ENCODE data around the gene ATP5F1E. TPM values are rescaled to one million over a fixed set of nuclear protein-coding genes. Genes with fewer than 3 reads are reported as not detected.

Gene ATP5F1E
- total RNA-seq, 1 experiment from 2014 or later, result 41.1 TPM

GRCh38 chr20:59050437-59050836 lies 18.3 kb upstream of the ATP5F1E start (continued):
- TF ChIP-seq HMGXB4 (CRISPR knock-in tag; IDR thresholded peaks at IDR 0.05), result no peak
- no peak for TF ChIP-seq ETV6 (CRISPR knock-in tag; IDR thresholded peaks at IDR 0.05)
- TF ChIP-seq, protein P1, sequence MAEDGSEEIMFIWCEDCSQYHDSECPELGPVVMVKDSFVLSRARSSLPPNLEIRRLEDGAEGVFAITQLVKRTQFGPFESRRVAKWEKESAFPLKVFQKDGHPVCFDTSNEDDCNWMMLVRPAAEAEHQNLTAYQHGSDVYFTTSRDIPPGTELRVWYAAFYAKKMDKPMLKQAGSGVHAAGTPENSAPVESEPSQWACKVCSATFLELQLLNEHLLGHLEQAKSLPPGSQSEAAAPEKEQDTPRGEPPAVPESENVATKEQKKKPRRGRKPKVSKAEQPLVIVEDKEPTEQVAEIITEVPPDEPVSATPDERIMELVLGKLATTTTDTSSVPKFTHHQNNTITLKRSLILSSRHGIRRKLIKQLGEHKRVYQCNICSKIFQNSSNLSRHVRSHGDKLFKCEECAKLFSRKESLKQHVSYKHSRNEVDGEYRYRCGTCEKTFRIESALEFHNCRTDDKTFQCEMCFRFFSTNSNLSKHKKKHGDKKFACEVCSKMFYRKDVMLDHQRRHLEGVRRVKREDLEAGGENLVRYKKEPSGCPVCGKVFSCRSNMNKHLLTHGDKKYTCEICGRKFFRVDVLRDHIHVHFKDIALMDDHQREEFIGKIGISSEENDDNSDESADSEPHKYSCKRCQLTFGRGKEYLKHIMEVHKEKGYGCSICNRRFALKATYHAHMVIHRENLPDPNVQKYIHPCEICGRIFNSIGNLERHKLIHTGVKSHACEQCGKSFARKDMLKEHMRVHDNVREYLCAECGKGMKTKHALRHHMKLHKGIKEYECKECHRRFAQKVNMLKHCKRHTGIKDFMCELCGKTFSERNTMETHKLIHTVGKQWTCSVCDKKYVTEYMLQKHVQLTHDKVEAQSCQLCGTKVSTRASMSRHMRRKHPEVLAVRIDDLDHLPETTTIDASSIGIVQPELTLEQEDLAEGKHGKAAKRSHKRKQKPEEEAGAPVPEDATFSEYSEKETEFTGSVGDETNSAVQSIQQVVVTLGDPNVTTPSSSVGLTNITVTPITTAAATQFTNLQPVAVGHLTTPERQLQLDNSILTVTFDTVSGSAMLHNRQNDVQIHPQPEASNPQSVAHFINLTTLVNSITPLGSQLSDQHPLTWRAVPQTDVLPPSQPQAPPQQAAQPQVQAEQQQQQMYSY (CRISPR knock-in tag; IDR thresholded peaks at IDR 0.05), result no peak
- TF ChIP-seq ZNF671 (CRISPR knock-in tag; IDR thresholded peaks at IDR 0.05), result no peak
- no peak for TF ChIP-seq ATF6 (CRISPR knock-in tag; IDR thresholded peaks at IDR 0.05)

GRCh38 chr20:59048681-59049030 lies 16.5 kb upstream of the ATP5F1E start:
- ChIA-PET POLR2A (no interaction called here), CTCF (no interaction called here)
- Mint-ChIP-seq H3K4me3 (no peak overlapping the region), H3K27me3 (ENCODE audit: low read depth) (peaks cover 49% of the 10 kb centered on the region), H3K27ac (no peak overlapping the region), H3K9me3 (no peaks in the 10 kb centered on the region), H3K36me3 (no peaks in the 10 kb centered on the region), H3K4me1 (no peaks in the 10 kb centered on the region)
- DNase-seq (ENCODE audit: low spot score) (no peak), ATAC-seq (no peak)
- TF ChIP-seq, protein P2, sequence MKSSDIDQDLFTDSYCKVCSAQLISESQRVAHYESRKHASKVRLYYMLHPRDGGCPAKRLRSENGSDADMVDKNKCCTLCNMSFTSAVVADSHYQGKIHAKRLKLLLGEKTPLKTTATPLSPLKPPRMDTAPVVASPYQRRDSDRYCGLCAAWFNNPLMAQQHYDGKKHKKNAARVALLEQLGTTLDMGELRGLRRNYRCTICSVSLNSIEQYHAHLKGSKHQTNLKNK (CRISPR knock-in tag; IDR thresholded peaks at IDR 0.05), result no peak
- TF ChIP-seq SP1 (CRISPR knock-in tag; conservative IDR thresholded peaks at IDR 0.05), result no peak
- TF ChIP-seq OVOL2 (CRISPR knock-in tag; IDR thresholded peaks at IDR 0.05; ENCODE audit: borderline replicate concordance), result no peak
- TF ChIP-seq NFATC4 (CRISPR knock-in tag; IDR thresholded peaks at IDR 0.05), result no peak
- TF ChIP-seq ZNF671 (CRISPR knock-in tag; IDR thresholded peaks at IDR 0.05), result no peak
- TF ChIP-seq EMX1 (CRISPR knock-in tag; IDR thresholded peaks at IDR 0.05), result no peak
- no peak for TF ChIP-seq USF1 (CRISPR knock-in tag; IDR thresholded peaks at IDR 0.05)
- no peak for TF ChIP-seq NR1H2 (CRISPR knock-in tag; IDR thresholded peaks at IDR 0.05)
- TF ChIP-seq JUN (CRISPR knock-in tag; IDR thresholded peaks at IDR 0.05), result no peak
- TF ChIP-seq, protein P3, sequence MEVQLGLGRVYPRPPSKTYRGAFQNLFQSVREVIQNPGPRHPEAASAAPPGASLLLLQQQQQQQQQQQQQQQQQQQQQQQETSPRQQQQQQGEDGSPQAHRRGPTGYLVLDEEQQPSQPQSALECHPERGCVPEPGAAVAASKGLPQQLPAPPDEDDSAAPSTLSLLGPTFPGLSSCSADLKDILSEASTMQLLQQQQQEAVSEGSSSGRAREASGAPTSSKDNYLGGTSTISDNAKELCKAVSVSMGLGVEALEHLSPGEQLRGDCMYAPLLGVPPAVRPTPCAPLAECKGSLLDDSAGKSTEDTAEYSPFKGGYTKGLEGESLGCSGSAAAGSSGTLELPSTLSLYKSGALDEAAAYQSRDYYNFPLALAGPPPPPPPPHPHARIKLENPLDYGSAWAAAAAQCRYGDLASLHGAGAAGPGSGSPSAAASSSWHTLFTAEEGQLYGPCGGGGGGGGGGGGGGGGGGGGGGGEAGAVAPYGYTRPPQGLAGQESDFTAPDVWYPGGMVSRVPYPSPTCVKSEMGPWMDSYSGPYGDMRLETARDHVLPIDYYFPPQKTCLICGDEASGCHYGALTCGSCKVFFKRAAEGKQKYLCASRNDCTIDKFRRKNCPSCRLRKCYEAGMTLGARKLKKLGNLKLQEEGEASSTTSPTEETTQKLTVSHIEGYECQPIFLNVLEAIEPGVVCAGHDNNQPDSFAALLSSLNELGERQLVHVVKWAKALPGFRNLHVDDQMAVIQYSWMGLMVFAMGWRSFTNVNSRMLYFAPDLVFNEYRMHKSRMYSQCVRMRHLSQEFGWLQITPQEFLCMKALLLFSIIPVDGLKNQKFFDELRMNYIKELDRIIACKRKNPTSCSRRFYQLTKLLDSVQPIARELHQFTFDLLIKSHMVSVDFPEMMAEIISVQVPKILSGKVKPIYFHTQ (CRISPR knock-in tag; IDR thresholded peaks at IDR 0.05), result no peak
- TF ChIP-seq ZNF423 (CRISPR knock-in tag; IDR thresholded peaks at IDR 0.05), result no peak
- no peak for TF ChIP-seq ZNF416 (CRISPR knock-in tag; IDR thresholded peaks at IDR 0.05)
- TF ChIP-seq, protein P4, sequence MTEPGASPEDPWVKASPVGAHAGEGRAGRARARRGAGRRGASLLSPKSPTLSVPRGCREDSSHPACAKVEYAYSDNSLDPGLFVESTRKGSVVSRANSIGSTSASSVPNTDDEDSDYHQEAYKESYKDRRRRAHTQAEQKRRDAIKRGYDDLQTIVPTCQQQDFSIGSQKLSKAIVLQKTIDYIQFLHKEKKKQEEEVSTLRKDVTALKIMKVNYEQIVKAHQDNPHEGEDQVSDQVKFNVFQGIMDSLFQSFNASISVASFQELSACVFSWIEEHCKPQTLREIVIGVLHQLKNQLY (CRISPR knock-in tag; IDR thresholded peaks at IDR 0.05), result no peak
- no peak for TF ChIP-seq TEAD1 (CRISPR knock-in tag; IDR thresholded peaks at IDR 0.05)
- no peak for TF ChIP-seq ZNF317 (CRISPR knock-in tag; IDR thresholded peaks at IDR 0.05; ENCODE audit: borderline replicate concordance, low read depth)
- TF ChIP-seq, protein P5, sequence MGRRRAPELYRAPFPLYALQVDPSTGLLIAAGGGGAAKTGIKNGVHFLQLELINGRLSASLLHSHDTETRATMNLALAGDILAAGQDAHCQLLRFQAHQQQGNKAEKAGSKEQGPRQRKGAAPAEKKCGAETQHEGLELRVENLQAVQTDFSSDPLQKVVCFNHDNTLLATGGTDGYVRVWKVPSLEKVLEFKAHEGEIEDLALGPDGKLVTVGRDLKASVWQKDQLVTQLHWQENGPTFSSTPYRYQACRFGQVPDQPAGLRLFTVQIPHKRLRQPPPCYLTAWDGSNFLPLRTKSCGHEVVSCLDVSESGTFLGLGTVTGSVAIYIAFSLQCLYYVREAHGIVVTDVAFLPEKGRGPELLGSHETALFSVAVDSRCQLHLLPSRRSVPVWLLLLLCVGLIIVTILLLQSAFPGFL (CRISPR knock-in tag; IDR thresholded peaks at IDR 0.05; ENCODE audit: borderline replicate concordance), result no peak
